Right atrium auricular region (tissue), 2 donors: Measurements from ENCODE around the gene C1QC. TPM values are rescaled to one million over a fixed set of nuclear protein-coding genes. Genes with fewer than 3 reads are reported as not detected.

Experiments used
- DNase-seq: peaks from one replicate; pipeline ENCODE4 v3.0.0-alpha.2; 2019; ENCODE audit warnings: low spot score
- H3K27ac ChIP-seq, 2 donors: fragments of 200-600 bp; sonication (generic); 1 replicate in 1 of 2; 2 replicates in 1 of 2; pipeline ENCODE4 v1.5.1; 2016 to 2019
- H3K27me3 ChIP-seq, 2 donors: fragments of 200-600 bp; sonication (generic); one replicate each; pipeline versions ENCODE4 v1.5.1 to v1.6.0; 2017 to 2019
- H3K36me3 ChIP-seq: fragments of 200-600 bp; sonication (generic); one replicate; pipeline ENCODE4 v1.5.1; 2016
- H3K4me1 ChIP-seq, 2 donors: fragments of 200-600 bp; sonication (generic); one replicate each; pipeline versions ENCODE4 v1.5.1 to v1.6.0; 2017 to 2019
- H3K4me3 ChIP-seq, 2 donors: fragments of 200-600 bp; sonication (generic); 1 replicate in 1 of 2; 2 replicates in 1 of 2; pipeline ENCODE4 v1.5.1; 2017 to 2019; ENCODE audit warnings: mild to moderate bottlenecking in 1 of 2, moderate library complexity in 1 of 2
- H3K9me3 ChIP-seq, 2 donors: fragments of 200-600 bp; sonication (generic); one replicate each; pipeline ENCODE4 v1.5.1; 2019
- total RNA-seq, 2 donors: library from RNA; depleted of rRNA; stranded (reverse); fragments of >200 nt; gene quantifications; one replicate each; pipeline ENCODE4 v1.1.0, GENCODE V29; 2016
- TF ChIP-seq, protein P1 (sequence below), 2 donors: fragments of 200-600 bp; sonication (generic); IDR thresholded peaks; one replicate each; pipeline ENCODE4 v1.5.1; 2019; ENCODE audit warnings: antibody characterized with exemption in 2 of 2

Gene C1QC
- total RNA-seq, 2 donors from 2014 or later: 31.4 to 126 TPM

DNA sequence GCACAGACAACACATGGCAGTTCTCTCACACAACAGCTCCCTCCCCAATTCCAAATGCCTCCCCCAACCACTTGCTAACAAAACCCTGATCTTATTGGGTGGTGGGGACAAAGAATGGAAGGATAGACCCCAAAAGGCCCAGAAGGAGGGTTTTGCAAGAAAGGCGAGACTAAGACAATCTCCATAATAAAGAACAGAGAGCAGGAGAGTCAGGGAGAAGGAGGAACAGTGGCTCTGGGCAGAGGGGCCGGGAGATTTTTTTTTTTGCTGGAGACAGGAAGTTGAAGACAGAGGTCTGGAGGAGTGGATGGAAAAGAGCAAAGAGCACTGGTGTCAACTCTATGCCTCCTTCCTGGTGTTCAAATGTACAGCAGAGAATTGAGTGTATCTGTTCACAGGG is 13.5 kb upstream of the C1QC start:
- Histone ChIP-seq H3K27ac (no peak overlapping the region), H3K36me3 (no peaks in the 10 kb centered on the region), H3K9me3 (no peaks in the 10 kb centered on the region), H3K27me3 (no peaks in the 10 kb centered on the region), H3K4me3 (no peak overlapping the region), H3K4me1 (peaks cover 0 to 7% of the 10 kb centered on the region in 2 donors)
- no peak for DNase-seq
- TF ChIP-seq, protein P1, sequence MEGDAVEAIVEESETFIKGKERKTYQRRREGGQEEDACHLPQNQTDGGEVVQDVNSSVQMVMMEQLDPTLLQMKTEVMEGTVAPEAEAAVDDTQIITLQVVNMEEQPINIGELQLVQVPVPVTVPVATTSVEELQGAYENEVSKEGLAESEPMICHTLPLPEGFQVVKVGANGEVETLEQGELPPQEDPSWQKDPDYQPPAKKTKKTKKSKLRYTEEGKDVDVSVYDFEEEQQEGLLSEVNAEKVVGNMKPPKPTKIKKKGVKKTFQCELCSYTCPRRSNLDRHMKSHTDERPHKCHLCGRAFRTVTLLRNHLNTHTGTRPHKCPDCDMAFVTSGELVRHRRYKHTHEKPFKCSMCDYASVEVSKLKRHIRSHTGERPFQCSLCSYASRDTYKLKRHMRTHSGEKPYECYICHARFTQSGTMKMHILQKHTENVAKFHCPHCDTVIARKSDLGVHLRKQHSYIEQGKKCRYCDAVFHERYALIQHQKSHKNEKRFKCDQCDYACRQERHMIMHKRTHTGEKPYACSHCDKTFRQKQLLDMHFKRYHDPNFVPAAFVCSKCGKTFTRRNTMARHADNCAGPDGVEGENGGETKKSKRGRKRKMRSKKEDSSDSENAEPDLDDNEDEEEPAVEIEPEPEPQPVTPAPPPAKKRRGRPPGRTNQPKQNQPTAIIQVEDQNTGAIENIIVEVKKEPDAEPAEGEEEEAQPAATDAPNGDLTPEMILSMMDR (IDR thresholded peaks at IDR 0.05): no peak

DNA sequence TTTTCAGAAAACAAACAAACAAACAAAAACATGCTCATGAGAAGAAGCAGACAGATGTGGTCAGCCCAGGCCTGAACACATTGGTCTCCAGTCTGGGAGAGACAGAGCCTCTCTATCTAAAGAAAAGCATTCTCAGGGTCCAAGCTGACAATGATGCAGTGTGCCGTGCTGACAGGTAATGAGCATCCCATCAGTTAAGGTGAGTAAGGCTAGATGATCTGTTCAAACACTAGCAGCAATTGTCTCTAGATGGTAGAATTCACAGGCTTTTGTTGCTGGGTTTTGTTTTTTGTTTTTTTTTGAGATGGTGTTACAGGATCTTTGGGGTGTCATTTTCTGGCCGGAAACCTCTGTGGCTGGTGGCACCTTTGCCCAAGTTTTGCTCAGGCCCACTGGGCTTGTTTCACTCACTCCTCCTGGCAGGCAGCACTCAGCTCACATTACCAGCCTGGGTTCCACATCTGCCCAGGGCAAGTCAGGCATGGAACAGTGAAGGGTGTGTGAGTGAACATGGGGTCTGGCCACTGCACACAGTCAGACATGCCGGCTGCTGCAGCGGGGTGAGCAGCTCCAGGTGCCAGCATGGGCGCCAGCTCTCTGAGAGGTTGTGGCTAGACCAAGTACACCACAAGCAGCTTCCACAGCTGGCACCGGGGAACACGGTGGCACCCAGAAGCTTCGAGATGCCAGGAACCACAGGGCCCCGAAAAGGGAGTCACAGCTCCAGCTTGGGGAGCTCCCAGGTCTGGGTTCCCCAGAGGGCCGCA is 9.6 kb upstream of the C1QC start:
- H3K27me3 ChIP-seq: no peaks in the 10 kb centered on the region
- H3K9me3 ChIP-seq: no peaks in the 10 kb centered on the region
- H3K36me3 ChIP-seq: no peaks in the 10 kb centered on the region
- TF ChIP-seq, protein P1 (IDR thresholded peaks at IDR 0.05): no peak
- H3K4me3 ChIP-seq: no peak overlapping the region
- H3K4me1 ChIP-seq: no peaks in the 10 kb centered on the region
- no peak overlapping the region for H3K27ac ChIP-seq
- no peak for DNase-seq

DNA sequence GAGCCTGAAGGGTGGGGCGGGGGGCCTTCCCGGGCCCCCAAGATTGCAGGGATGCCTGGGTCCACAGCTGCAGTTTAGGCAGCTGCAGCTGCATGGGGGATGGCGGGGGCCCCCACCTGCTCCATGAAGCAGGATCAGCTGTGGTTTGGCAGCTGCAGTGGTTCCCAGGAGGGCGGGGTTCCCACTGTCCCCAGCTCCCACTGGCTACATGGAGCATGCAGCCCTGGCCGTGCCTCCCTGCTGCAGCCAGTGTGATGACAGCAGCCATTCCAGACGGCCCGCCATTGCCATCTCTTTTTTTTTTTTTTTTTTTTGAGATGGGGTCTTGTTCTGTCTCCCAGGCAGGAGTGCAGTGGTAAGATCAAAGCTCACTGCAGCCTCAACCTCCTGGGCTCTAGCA is 8.0 kb upstream of the C1QC start:
- no peak overlapping the region for H3K27ac ChIP-seq
- H3K4me3 ChIP-seq: no peak overlapping the region
- no peak for DNase-seq
- no peaks in the 10 kb centered on the region for H3K9me3 ChIP-seq
- no peaks in the 10 kb centered on the region for H3K27me3 ChIP-seq
- H3K4me1 ChIP-seq: no peaks in the 10 kb centered on the region
- TF ChIP-seq, protein P1 (IDR thresholded peaks at IDR 0.05): no peak
- H3K36me3 ChIP-seq: no peaks in the 10 kb centered on the region

DNA sequence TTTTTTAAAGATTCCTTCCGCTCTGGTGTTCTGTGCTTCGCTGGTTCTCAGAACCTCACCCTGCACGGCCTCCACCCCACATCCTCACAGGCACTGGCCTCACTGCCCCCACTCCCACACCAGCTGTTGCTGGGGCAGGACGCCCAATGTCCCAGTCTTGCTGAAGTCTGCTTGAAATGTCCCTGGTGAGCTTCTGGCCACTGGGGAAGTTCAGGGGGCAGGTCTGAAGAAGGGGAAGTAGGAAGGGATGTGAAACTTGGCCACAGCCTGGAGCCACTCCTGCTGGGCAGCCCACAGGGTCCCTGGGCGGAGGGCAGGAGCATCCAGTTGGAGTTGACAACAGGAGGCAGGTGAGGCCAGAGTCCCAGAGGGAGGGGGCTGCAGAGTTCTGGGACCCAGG is 7.1 kb upstream of the C1QC start, which contains the start of gene C1QA:
TSS of gene C1QA (plus strand) at position 276 of the 400 bp plus-strand sequence. CDS start 989 bp downstream, outside the sequence.
- no peaks in the 10 kb centered on the region for H3K27me3 ChIP-seq
- H3K27ac ChIP-seq: no peak within 1 kb of the TSS
- TF ChIP-seq, protein P1 (IDR thresholded peaks at IDR 0.05): no peak
- H3K9me3 ChIP-seq: no peaks in the 10 kb centered on the region
- H3K4me3 ChIP-seq: peak within 1 kb of the TSS; percentile 9 to 32
- no peaks in the 10 kb centered on the region for H3K4me1 ChIP-seq
- no peaks in the 10 kb centered on the region for H3K36me3 ChIP-seq
- DNase-seq: peak; percentile 62

DNA sequence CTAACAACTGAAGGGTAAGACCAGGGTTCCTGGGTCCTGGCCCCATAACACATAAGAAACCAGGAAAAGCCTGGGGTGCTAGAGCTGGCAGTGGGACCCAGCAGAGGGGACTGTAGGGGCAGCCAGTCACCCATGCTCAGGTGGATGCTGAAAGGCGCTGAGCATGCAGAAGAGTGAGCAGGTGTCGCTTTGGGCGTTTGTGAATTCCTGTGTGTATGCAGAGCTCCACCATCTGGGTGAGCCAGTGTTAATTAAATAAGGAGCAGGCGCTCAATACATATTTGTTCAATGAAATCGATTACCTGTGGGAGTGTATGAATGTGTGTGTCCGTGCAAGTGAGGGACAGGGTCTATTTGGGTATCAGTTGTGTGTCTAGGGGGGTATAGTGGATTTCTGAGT is 6.5 kb upstream of the C1QC start:
- no peaks in the 10 kb centered on the region for H3K9me3 ChIP-seq
- H3K27ac ChIP-seq: no peak overlapping the region
- no peak for DNase-seq
- peaks cover 0 to 2% of the 10 kb centered on the region in 2 donors for H3K4me1 ChIP-seq
- H3K36me3 ChIP-seq: no peaks in the 10 kb centered on the region
- H3K4me3 ChIP-seq: peak overlapping the region; percentile 9 to 32
- TF ChIP-seq, protein P1 (IDR thresholded peaks at IDR 0.05): no peak
- no peaks in the 10 kb centered on the region for H3K27me3 ChIP-seq
